Ascending aorta (tissue), 2 donors: ENCODE measurements around the gene PLA2G4F. TPM values are rescaled to one million over a fixed set of nuclear protein-coding genes. Genes with fewer than 3 reads are reported as not detected.

Experiments used
- DNase-seq, 2 donors: peaks; one replicate each; pipeline ENCODE4 v3.0.0-alpha.2; 2019; ENCODE audit warnings: low spot score in 2 of 2
- H3K27ac ChIP-seq, 2 donors: fragments of 200-600 bp; sonication (generic); one replicate each; pipeline ENCODE4 v1.5.1; 2016 to 2017; ENCODE audit warnings: mild to moderate bottlenecking in 1 of 2
- H3K27me3 ChIP-seq: fragments of 200-600 bp; sonication (generic); one replicate; pipeline ENCODE4 v1.5.1; 2017
- H3K36me3 ChIP-seq, 2 donors: fragments of 200-600 bp; sonication (generic); one replicate each; pipeline ENCODE4 v1.5.1; 2016
- H3K4me1 ChIP-seq, 2 donors: fragments of 200-600 bp; sonication (generic); one replicate each; pipeline ENCODE4 v1.5.1; 2016 to 2017; ENCODE audit warnings: mild to moderate bottlenecking in 1 of 2
- H3K4me3 ChIP-seq, 2 donors: fragments of 200-600 bp; sonication (generic); one replicate each; pipeline ENCODE4 v1.5.1; 2016 to 2017; ENCODE audit warnings: mild to moderate bottlenecking in 1 of 2
- H3K9me3 ChIP-seq, 2 donors: fragments of 200-600 bp; sonication (generic); one replicate each; pipeline ENCODE4 v1.5.1; 2016
- intact Hi-C: fragments of 100-400 bp; cut with DNase I; formaldehyde crosslinking; loops from one replicate; pipeline ENCODE4 v1.15.1; 2023
- total RNA-seq: library from RNA; depleted of rRNA; stranded (reverse); fragments of >200 nt; gene quantifications from one replicate; pipeline ENCODE4 v1.1.0, GENCODE V29; 2016
- TF ChIP-seq, protein P1 (sequence below), 3 experiments: fragments of 200-600 bp in 2 of 3; fragments of 450-650 bp in 1 of 3; sonication (generic) in 2 of 3; IDR thresholded peaks; one replicate each; pipeline ENCODE4 v1.5.1; 2016 to 2019; ENCODE audit warnings: antibody characterized with exemption in 3 of 3, mild to moderate bottlenecking in 1 of 3, moderate library complexity in 1 of 3

PLA2G4F gene
- total RNA-seq, 1 donor from 2014 or later: not detected

GRCh38 chr15:42151141-42151561, 5.3 kb downstream of the PLA2G4F start:
- Histone ChIP-seq H3K4me3 (no peak overlapping the region), H3K4me1 (peaks cover 0 to 5% of the 10 kb centered on the region in 2 donors), H3K36me3 (no peaks in the 10 kb centered on the region), H3K9me3 (no peaks in the 10 kb centered on the region), H3K27me3 (no peaks in the 10 kb centered on the region), H3K27ac (no peak overlapping the region)
- intact Hi-C loops: no loop called here
- no peak for DNase-seq
- TF ChIP-seq, protein P1, sequence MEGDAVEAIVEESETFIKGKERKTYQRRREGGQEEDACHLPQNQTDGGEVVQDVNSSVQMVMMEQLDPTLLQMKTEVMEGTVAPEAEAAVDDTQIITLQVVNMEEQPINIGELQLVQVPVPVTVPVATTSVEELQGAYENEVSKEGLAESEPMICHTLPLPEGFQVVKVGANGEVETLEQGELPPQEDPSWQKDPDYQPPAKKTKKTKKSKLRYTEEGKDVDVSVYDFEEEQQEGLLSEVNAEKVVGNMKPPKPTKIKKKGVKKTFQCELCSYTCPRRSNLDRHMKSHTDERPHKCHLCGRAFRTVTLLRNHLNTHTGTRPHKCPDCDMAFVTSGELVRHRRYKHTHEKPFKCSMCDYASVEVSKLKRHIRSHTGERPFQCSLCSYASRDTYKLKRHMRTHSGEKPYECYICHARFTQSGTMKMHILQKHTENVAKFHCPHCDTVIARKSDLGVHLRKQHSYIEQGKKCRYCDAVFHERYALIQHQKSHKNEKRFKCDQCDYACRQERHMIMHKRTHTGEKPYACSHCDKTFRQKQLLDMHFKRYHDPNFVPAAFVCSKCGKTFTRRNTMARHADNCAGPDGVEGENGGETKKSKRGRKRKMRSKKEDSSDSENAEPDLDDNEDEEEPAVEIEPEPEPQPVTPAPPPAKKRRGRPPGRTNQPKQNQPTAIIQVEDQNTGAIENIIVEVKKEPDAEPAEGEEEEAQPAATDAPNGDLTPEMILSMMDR (IDR thresholded peaks at IDR 0.05): no peak

GRCh38 chr15:42150219-42150970, 6.0 kb downstream of the PLA2G4F start:
- H3K9me3 ChIP-seq: no peaks in the 10 kb centered on the region
- H3K36me3 ChIP-seq: no peaks in the 10 kb centered on the region
- intact Hi-C loops: no loop called here
- H3K27ac ChIP-seq: no peak overlapping the region
- H3K4me3 ChIP-seq: no peak overlapping the region
- TF ChIP-seq, protein P1 (IDR thresholded peaks at IDR 0.05): no peak
- peaks cover 0 to 5% of the 10 kb centered on the region in 2 donors for H3K4me1 ChIP-seq
- no peaks in the 10 kb centered on the region for H3K27me3 ChIP-seq
- no peak for DNase-seq

DNA sequence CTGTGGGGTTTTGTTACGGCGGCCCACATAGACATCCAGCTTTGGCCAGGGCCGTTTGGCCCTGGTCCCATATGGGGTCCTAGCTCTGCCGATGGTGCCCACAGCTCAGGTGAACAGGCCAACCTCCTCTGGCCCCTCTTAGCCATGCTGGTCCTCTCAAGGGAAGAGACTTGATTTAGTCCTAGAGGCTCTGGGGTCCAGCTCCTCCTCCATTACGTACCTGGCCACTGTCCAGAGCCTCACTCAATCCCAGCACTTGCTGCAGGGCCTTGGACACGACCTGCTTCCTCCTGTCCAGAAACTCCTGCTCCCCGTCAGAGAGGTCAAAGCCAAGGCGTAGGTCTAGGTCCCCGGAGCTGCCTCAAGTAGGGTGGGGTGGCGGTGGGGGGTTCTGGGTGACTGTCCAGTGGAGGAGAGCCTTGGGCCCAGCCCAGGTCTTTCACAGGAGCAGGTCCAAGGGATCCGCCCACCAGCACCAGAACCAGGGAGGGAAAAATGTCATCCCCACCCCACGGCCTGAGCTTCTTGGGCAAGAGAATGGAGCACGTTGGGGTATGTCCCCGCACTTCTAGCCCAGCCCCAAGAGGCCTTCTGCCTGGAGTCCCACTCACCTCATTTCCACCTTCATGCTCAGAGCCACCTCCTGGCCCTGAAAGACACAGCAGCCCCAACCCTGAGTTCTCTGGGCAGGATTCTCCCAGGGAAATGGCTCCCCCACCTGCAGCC, 6.8 kb downstream of the PLA2G4F start:
- TF ChIP-seq, protein P1 (IDR thresholded peaks at IDR 0.05): no peak
- Histone ChIP-seq H3K4me3 (no peak overlapping the region), H3K36me3 (no peaks in the 10 kb centered on the region), H3K4me1 (peaks cover 0 to 5% of the 10 kb centered on the region in 2 donors), H3K9me3 (no peaks in the 10 kb centered on the region), H3K27ac (no peak overlapping the region), H3K27me3 (no peaks in the 10 kb centered on the region)
- DNase-seq: no peak
- intact Hi-C loops: no loop called here

DNA sequence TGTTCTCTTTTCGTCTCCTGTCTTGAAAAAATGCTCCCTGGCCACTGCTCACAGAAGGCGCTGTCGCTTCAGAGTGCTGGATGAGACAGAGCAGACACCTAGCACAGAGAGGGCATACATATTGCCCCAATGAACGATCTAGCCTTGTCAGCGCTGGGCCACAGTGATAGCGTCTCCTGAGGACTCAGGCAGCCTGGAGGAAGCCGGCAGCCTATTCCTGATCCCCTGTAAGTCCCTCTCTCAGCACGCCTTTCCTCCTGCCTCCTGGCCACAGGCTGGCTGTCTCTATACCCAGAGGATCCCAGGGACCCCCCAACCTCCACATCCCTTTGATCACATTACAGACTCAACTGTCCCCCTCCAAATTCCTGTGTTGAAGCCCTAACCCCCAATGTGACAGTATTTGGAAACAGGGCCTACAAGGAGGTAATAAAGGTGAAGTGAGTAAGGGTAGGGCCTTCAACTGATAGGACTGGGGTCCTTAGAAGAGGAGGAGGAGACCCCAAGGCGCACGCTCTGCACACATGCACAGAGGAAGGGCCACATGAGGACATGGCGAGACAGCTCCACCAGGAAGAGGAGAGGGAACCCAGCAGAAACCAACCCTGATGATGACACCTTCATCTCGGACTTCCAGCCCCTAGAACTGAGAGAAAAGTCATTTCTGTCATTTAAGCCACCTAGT, 7.5 kb downstream of the PLA2G4F start:
- Histone ChIP-seq H3K4me1 (peaks cover 0 to 5% of the 10 kb centered on the region in 2 donors), H3K27me3 (no peaks in the 10 kb centered on the region), H3K4me3 (no peak overlapping the region), H3K27ac (no peak overlapping the region), H3K9me3 (no peaks in the 10 kb centered on the region), H3K36me3 (no peaks in the 10 kb centered on the region)
- TF ChIP-seq, protein P1 (IDR thresholded peaks at IDR 0.05): no peak
- peak in 1 of 2 donors; percentile 41 for DNase-seq
- intact Hi-C loops: no loop called here

DNA sequence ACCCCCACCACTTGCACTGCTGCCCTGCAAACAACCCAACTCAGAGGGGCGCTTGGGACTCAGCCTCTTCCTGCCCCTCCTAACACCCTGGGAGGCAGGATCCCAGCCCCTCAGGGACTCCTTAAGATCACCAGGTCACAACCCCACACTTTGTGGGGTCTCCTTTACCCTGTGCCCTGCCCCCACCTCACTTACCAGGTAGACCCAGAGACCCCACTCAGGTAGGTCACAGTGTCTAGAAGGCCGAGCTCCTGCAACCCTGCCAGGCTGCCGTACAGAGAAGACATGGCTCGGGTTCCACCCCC, 9.1 kb downstream of the PLA2G4F start:
- DNase-seq: no peak
- Histone ChIP-seq H3K36me3 (no peaks in the 10 kb centered on the region), H3K27ac (no peak overlapping the region), H3K27me3 (no peaks in the 10 kb centered on the region), H3K4me1 (peaks cover 0 to 5% of the 10 kb centered on the region in 2 donors), H3K4me3 (no peak overlapping the region), H3K9me3 (no peaks in the 10 kb centered on the region)
- intact Hi-C loops: no loop called here
- TF ChIP-seq, protein P1 (IDR thresholded peaks at IDR 0.05): no peak
